NCI-H460 (cell line): Measurements from ENCODE around the gene SRD5A3. TPM values are rescaled to one million over a fixed set of nuclear protein-coding genes. Genes with fewer than 3 reads are reported as not detected.

ENCODE experiments used
- DNase-seq: peaks from one replicate; pipeline ENCODE4 v3.0.0-alpha.2; 2016; ENCODE audit warnings: low read depth; ENCODE audit errors: extremely low read depth
- total RNA-seq: library from RNA; depleted of rRNA; stranded (reverse); fragments of >200 nt; shearing (Covaris generic); gene quantifications from 2 replicates; pipeline ENCODE4 v1.2.3, GENCODE V29; 2014

Gene SRD5A3
- total RNA-seq, 1 experiment from 2014 or later, result 14.3 TPM

DNA sequence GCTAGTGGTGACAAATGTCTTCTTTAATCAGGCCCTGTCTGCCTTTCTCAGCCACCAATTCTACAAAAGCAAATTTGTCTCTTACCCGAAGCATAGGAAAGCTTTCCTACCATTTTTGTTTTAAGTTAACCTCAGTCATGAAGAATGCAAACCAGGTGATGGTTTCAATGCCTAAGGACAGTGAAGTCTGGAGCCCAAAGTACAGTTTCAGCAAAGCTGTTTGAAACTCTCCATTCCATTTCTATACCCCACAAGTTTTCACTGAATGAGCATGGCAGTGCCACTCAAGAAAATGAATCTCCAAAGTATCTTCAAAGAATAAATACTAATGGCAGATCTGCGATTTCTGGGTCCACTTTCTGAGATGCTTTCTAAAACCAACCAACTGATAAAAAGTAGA, 23.9 kb downstream of the SRD5A3 start:
- DNase-seq, result no peak

DNA sequence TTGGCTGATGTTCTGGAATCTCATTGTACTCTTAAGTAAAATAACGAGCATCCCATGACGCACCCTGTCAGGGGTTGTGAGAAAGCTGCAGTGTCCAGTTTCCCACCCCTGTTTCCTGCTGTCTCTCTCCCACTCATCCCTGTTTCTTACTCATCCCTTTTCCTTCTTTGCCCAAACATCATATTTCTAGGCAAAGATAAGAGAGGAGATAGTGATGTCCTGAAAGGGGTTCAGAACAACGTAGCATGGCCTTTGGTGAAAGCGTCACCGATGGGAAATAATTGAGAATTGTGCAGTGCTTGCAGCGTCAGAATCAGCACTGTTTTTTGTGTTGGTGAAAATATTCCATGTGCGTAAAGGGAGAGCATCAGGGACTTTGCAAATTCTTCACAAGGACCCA, 26.2 kb downstream of the SRD5A3 start:
- no peak for DNase-seq

GRCh38 chr4:55373461-55373860, 27.4 kb downstream of the SRD5A3 start:
- DNase-seq, result no peak

GRCh38 chr4:55376698-55377097, 30.7 kb downstream of the SRD5A3 start:
- no peak for DNase-seq

DNA sequence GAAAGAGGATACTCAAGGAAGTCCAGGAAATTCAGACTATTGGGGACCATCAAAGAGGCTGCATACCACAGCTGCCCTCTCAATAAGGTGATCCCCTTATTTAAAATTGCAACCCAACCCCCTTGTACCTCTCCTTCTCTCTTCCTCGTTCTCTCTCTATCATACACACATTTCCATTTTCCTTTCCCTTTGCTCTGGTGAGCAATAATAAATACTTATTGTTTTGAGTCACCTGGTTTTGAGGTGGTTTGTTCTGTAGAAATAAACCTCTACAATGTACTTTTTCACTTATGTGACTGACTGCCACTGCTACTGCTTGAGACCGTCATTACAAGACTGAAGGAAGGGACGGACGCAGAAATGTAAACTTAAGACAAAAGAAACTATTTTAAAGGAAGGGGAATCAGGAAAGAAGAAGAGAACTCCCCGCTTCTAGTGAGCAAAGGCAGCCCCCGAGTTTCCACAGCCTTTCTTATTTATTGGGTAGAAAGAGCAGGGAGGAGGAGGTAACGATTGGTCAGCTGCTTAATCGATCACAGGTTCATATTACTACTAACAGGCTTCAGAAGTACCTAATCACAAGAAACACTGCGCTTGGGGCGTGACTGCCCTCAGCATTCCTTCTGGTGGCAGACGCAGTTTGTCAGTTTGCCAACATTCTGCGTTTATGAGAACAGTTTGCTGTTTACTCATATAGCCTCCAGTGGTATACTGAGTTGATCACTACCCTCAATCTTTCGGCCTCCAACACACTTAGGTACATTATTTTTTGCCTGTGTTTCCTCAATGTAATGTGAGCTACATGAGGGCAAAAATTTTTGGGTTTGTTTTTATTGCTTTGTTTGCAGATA, 32.8 kb downstream of the SRD5A3 start:
- peak; percentile 58 for DNase-seq

- DNase-seq, result no peak
Measured at GRCh38 chr4:55380576-55380975, 34.5 kb downstream of the SRD5A3 start.

DNA sequence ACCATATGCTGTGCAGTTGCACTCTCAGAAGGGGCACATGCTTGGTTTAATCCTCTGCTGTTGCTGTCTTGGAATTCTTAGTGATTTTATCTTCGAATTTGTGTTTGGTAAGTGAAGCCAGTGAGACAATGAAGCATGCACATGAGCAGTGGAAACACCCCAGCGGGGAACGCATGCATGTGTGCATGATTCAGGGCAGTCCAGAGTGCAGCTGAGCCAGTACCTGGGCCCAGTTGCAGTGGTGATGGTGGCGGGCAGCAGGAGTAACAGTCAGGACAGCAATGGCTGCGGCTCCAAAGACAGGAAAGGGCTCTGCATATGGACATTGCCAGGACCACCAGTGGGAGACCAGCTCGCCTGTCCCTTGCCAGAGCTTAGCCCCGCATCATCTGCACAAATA, 35.5 kb downstream of the SRD5A3 start:
- DNase-seq, result no peak

DNA sequence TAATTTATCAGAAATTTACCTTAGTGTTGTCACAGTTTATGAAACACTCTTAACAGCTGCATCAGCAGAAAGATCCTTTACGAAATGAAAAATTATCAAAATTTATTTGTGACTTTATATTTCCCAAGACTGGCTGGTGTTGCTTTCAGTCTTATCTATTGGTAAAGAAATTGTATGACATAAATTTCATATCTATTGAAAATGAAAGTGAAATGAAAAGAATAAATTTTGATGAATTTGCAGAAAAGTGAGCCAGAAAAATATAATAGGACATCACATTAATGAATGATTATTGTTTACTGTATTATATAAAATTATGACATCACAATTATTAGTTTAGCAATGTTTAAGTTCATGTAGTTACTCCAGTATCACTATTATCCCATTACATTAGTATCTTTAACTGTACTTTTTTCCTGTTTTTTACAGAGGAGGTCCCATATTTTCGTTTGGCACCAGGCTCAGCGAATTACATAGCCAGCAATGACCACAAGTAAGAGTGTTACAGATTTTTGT, 36.5 kb downstream of the SRD5A3 start:
- no peak for DNase-seq

DNA sequence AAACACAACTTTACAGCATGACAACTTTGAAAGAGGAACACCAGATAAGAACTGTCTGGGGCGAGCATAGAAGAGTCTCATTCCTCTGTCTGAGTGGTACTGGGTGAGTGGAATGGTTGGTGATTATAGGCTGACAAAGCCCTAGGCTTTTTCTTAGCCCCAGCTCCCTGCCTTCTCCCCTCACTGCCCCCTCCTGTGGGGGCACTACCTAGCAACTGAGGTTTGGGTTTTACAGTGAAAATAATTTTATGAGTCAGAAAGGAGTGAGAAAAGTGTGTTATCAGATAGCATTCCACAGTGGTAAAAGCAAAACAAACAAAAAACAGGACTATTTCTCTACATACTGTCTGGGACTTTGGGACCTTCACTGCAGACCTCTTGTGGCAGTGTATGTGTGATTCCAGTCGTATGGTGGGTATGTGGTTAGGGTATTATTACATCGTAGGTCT, 39.2 kb downstream of the SRD5A3 start:
- no peak for DNase-seq

DNA sequence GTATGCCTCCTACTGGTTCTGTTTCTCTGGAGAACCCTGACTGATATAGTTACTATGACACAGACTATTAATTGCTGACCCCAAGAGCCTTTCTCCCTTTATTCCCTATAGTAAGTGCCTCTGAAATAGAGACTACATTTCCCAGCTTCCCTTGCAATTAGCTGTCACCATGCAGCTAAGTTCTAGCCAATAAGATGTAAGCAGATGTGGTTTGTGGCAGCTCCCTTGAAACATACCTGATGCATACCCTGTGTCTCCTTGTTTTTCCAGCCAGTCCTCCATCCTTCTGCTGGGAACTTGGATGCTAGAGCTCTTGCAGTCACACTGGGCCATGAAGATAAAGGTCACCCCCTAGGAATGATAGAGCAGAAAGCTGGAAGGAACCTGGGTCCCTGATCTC, 40.0 kb downstream of the SRD5A3 start:
- DNase-seq, result no peak

- DNase-seq, result no peak
Measured at GRCh38 chr4:55386840-55387239, 40.8 kb downstream of the SRD5A3 start.

- DNase-seq, result peak; percentile 48
Measured at GRCh38 chr4:55393461-55394320, 47.6 kb downstream of the SRD5A3 start.

DNA sequence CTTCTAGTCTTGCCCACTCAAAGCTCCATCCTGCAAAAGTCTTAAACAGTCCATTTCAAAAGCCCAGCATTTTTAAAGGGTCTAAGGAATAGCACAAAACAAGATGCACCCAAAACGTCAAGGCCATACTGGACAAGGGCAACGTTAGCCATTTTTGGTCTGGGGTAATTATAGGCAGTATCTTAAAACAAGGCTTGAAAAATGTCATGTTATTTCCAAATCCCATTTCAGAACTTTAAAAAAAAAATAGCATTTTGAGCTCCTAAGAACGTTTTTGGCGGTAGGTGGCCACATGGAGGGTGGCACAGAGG, 49.1 kb downstream of the SRD5A3 start:
- no peak for DNase-seq

GRCh38 chr4:55395529-55396307, 49.7 kb downstream of the SRD5A3 start, which contains the start of gene TMEM165:
TMEM165 (plus strand) TSS chr4:55395957; CDS start chr4:55396190, 233 bp downstream.
- DNase-seq, result peak; percentile 75

GRCh38 chr4:55396308-55397125, 50.5 kb downstream of the SRD5A3 start:
- no peak for DNase-seq

DNA sequence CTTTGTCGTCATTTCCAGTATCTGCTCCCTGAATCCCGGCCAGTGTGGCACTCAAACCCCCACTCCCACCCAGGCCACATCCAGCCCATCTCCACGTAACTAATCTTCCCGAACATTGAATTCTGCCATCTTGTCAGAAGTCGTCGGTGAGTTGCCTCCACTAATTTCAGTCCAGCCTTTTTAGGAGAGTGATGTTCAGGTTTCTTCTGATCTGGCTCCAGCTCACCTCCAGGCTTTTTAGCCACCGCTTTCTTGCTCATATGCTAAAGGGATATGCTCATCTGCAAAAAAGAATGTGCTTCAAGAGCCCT, 51.0 kb downstream of the SRD5A3 start:
- no peak for DNase-seq

DNA sequence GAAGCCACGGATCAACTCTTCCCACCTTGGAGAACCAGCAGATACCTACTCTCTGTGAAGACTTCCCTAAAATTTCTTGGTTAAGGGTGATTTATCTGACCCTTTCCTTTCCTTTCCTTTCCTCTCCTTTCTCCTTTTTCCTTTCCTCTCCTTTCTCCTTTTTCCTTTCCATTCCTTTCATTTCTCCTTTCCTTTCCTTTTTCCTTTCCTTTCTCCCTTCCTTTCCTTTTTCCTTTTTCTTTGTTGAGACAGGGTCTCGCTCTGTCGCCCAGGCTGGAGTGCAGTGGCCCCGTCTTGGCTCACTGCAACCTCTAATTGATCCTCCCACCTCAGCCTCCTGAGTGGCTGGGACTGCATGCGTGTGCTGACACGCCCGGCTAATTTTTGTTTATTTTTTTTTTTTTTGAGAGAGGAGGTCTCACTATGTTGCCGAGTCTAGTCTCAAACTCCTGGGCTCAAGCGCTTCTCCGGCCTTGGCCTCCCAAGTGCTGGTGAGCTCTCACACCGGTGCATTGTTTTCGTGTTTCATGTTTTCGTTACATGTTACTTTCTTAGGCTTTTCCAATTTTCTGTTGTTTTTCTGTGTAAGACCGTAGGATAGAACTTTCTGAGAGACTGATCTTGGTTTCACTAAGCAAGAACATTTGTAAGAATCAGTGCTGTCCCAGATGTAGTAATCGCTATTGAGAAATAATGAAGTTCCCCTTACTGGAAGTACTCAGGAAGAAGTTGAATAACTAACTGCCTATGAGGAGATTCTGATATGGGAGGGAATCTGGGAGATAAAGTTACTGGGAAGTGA, 51.7 kb downstream of the SRD5A3 start:
- DNase-seq, result no peak

- no peak for DNase-seq
Measured at GRCh38 chr4:55398461-55398860, 52.4 kb downstream of the SRD5A3 start.

- no peak for DNase-seq
Measured at GRCh38 chr4:55398966-55399365, 52.9 kb downstream of the SRD5A3 start.
